HCT116 (cell line): ENCODE results near the gene RGCC. TPM values are rescaled to one million over a fixed set of nuclear protein-coding genes. Genes with fewer than 3 reads are reported as not detected.

Experiments used
- ATAC-seq: fragments of 200-7000 bp; cut with Tn5 transposase; 2 replicates; pipeline ENCODE4 v1.9.1; 2020; ENCODE audit warnings: mild to moderate bottlenecking, moderate library complexity
- BruUV-seq: library from RNA; stranded (reverse); fragments of 400-500 nt; replicated peaks from 2 replicates; lab custom pipeline; 2021; lab: Mats Ljungman, UMichigan
- CTCF ChIA-PET: fragments of 300-600 bp; sonication (Branson Sonifier 250); formaldehyde crosslinking; loops from one replicate; lab custom pipeline; 2021; ENCODE audit warnings: antibody characterized with exemption; lab: Charles Lee
- POLR2A ChIA-PET: fragments of 300-600, 350-600 bp; sonication (Branson Sonifier 250); formaldehyde crosslinking; loops from one replicate; lab custom pipeline; 2021; ENCODE audit warnings: antibody characterized with exemption; lab: Charles Lee
- RAD21 ChIA-PET, 2 experiments: fragments of 300-600 bp; sonication (Branson Sonifier 250); formaldehyde crosslinking; loops; one replicate each; lab custom pipeline; 2023; ENCODE audit warnings: low total read pairs in 2 of 2; ENCODE audit not compliant: uncharacterized antibody in 2 of 2, unreplicated experiment in 2 of 2, low non-redundant PET in 1 of 2; lab: Charles Lee
- DNase-seq: peaks from one replicate; pipeline ENCODE4 v3.0.0-alpha.2; 2010; ENCODE audit warnings: low read depth, low spot score
- H2AFZ ChIP-seq: fragments of 200-600 bp; shearing (Covaris generic), sonication (generic); 2 replicates; pipeline ENCODE4 v1.6.1; 2017; ENCODE audit warnings: low read depth, mixed run types, mixed read lengths, antibody characterized with exemption, low read length; ENCODE audit not compliant: poor library complexity, severe bottlenecking
- H3K27ac ChIP-seq: 2 replicates; pipeline ENCODE4 v1.5.1; 2012; ENCODE audit warnings: low read depth, low read length
- H3K27me3 ChIP-seq: fragments of 200-600 bp; sonication (generic); 2 replicates; pipeline ENCODE4 v1.6.1; 2016; ENCODE audit warnings: mixed run types, low read length, mixed read lengths; ENCODE audit not compliant: insufficient read depth
- H3K36me3 ChIP-seq, 2 experiments: fragments of 200-500 bp in 1 of 2; fragments of 200-600 bp in 1 of 2; sonication (Bioruptor generic) in 1 of 2; sonication (generic) in 1 of 2; 2 replicates each; pipeline versions ENCODE4 v1.5.1 to v1.6.1; 2014 to 2016; ENCODE audit warnings: low read length in 2 of 2, inconsistent platforms in 1 of 2, mixed read lengths in 1 of 2, mixed run types in 1 of 2; ENCODE audit not compliant: insufficient read depth in 2 of 2, control insufficient read depth in 1 of 2
- H3K4me1 ChIP-seq, 2 experiments: fragments of 200-600 bp in 1 of 2; sonication (generic) in 1 of 2; 2 replicates each; pipeline versions ENCODE4 v1.5.1 to v1.6.1; 2012 to 2017; ENCODE audit warnings: low read length in 2 of 2, inconsistent platforms in 1 of 2, mild to moderate bottlenecking in 1 of 2, mixed read lengths in 1 of 2, mixed run types in 1 of 2, moderate library complexity in 1 of 2; ENCODE audit not compliant: insufficient read depth in 2 of 2, control insufficient read depth in 1 of 2
- H3K4me2 ChIP-seq: fragments of 200-600 bp; sonication (generic); 2 replicates; pipeline ENCODE4 v1.6.1; 2017; ENCODE audit warnings: mixed run types, low read length, mixed read lengths
- H3K4me3 ChIP-seq, 2 experiments: fragments of 200-600 bp in 1 of 2; sonication (generic) in 1 of 2; replicated peaks in 1 of 2; 2 replicates each; pipeline ENCODE4 v1.5.1; 2011 to 2016; ENCODE audit warnings: low read length in 2 of 2, control low read depth in 1 of 2, low read depth in 1 of 2, mild to moderate bottlenecking in 1 of 2, mixed read lengths in 1 of 2, mixed run types in 1 of 2
- H3K79me2 ChIP-seq: fragments of 200-600 bp; sonication (generic); 2 replicates; pipeline ENCODE4 v1.6.1; 2017; ENCODE audit warnings: mild to moderate bottlenecking, mixed run types, low read length, moderate library complexity, mixed read lengths; ENCODE audit not compliant: insufficient read depth
- H3K9ac ChIP-seq: fragments of 200-600 bp; sonication (generic); 2 replicates; pipeline ENCODE4 v1.6.1; 2016; ENCODE audit warnings: low read length, mixed read lengths
- H3K9me2 ChIP-seq: fragments of 200-600 bp; sonication (generic), shearing (Covaris generic); 2 replicates; pipeline ENCODE4 v1.6.1; 2017; ENCODE audit warnings: mixed run types, mild to moderate bottlenecking, moderate library complexity; ENCODE audit not compliant: insufficient read depth
- H3K9me3 ChIP-seq, 2 experiments: fragments of 200-500 bp in 1 of 2; fragments of 200-600 bp in 1 of 2; sonication (Bioruptor generic) in 1 of 2; sonication (generic) in 1 of 2; 2 replicates each; pipeline ENCODE4 v1.6.1; 2014 to 2017; ENCODE audit warnings: low read length in 2 of 2, mixed read lengths in 2 of 2, inconsistent platforms in 1 of 2, low read depth in 1 of 2, mild to moderate bottlenecking in 1 of 2, mixed run types in 1 of 2, moderate library complexity in 1 of 2; ENCODE audit not compliant: control insufficient read depth in 1 of 2, insufficient read depth in 1 of 2
- H4K20me1 ChIP-seq: fragments of 200-600 bp; sonication (generic), shearing (Covaris generic); 2 replicates; pipeline ENCODE4 v1.6.1; 2017; ENCODE audit warnings: mixed run types, mild to moderate bottlenecking, moderate library complexity; ENCODE audit not compliant: insufficient read depth
- CBX3 ChIP-seq: IDR thresholded peaks from 2 replicates; pipeline ENCODE4 v1.6.1; 2012; ENCODE audit warnings: low read depth
- EGR1 ChIP-seq: IDR thresholded peaks from 2 replicates; pipeline ENCODE4 v1.6.1; 2012; ENCODE audit warnings: low read depth
- REST ChIP-seq: IDR thresholded peaks from 2 replicates; pipeline ENCODE4 v1.6.1; 2012; ENCODE audit warnings: low read depth
- SP1 ChIP-seq: IDR thresholded peaks from 2 replicates; pipeline ENCODE4 v1.6.1; 2012; ENCODE audit warnings: low read depth
- YY1 ChIP-seq: IDR thresholded peaks from 2 replicates; pipeline ENCODE4 v1.6.1; 2011; ENCODE audit warnings: low read length, low read depth, moderate library complexity, mild to moderate bottlenecking; ENCODE audit not compliant: insufficient replicate concordance; ENCODE audit errors: extremely low read depth
- intact Hi-C: fragments of 100-400 bp; cut with micrococcal nuclease; formaldehyde crosslinking; loops from 2 replicates; pipeline ENCODE4 v1.10.0; 2022
- total RNA-seq: library from RNA; stranded (reverse); gene quantifications from one replicate; pipeline ENCODE4 v1.2.1, GENCODE V29; 2021; ENCODE audit not compliant: unreplicated experiment

The RGCC gene
- total RNA-seq, 1 experiment from 2014 or later = 3.2 TPM

DNA sequence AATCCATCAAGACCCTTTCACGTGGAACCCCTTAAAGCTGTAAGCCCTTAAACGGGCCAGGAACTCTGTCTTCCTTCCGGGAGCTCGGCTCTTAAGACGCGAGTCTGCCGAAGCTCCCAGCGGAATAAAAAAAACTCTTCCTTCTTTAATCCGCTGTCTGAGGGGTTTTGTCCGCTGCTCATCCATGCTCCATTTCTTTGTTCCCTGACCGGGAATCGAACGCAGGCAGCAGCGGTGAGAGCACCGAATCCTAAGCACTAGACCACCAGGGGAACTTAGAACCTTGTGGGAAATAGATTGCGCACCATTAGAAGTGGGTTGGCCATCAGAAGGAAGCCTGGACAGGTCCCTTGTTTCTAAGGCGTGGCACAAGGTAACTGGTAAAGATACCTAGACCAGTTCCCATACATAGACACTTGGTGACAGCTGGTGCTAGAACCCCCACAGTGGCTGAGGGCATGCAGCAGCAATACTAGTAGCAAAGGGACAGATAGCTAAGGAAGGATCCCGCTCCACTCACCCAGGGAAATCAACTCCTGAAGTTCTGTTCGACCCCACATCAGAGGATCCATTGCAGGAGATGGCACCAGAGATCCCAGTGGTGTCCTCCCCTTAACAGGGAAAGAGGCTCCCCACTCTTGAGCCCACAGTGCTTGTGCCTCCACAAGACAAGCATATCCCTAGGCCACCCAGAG, 1.5 kb upstream of the RGCC start:
- Histone ChIP-seq H3K36me3 (no peaks in the 10 kb centered on the region), H4K20me1 (no peaks in the 10 kb centered on the region), H3K4me2 (no peak overlapping the region), H3K9me3 (no peaks in the 10 kb centered on the region), H3K27ac (no peak overlapping the region), H3K79me2 (no peaks in the 10 kb centered on the region), H3K9me2 (no peaks in the 10 kb centered on the region), H3K27me3 (no peaks in the 10 kb centered on the region), H3K9ac (no peak overlapping the region), H2AFZ (no peak overlapping the region), H3K4me1 (peaks cover 11 to 25% of the 10 kb centered on the region in 2 experiments), H3K4me3 (no peak overlapping the region)
- intact Hi-C loops = no loop called here
- RAD21 ChIA-PET = no interaction called here
- ATAC-seq = no peak
- TF ChIP-seq REST (no peak), SP1 (no peak), CBX3 (no peak), EGR1 (no peak), YY1 (no peak)
- CTCF ChIA-PET = no interaction called here
- POLR2A ChIA-PET = no interaction called here
- no peak for DNase-seq
- BruUV-seq = no TSS peak
